ENCODE results near the gene BOK. TPM values are rescaled to one million over a fixed set of nuclear protein-coding genes. Genes with fewer than 3 reads are reported as not detected.

Gene BOK, protein sequence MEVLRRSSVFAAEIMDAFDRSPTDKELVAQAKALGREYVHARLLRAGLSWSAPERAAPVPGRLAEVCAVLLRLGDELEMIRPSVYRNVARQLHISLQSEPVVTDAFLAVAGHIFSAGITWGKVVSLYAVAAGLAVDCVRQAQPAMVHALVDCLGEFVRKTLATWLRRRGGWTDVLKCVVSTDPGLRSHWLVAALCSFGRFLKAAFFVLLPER
- 2.3 and 3.9 TPM in 2 replicates for polyA plus RNA-seq
- 1.2 and 1.3 TPM in 2 replicates for polyA minus RNA-seq

DNA sequence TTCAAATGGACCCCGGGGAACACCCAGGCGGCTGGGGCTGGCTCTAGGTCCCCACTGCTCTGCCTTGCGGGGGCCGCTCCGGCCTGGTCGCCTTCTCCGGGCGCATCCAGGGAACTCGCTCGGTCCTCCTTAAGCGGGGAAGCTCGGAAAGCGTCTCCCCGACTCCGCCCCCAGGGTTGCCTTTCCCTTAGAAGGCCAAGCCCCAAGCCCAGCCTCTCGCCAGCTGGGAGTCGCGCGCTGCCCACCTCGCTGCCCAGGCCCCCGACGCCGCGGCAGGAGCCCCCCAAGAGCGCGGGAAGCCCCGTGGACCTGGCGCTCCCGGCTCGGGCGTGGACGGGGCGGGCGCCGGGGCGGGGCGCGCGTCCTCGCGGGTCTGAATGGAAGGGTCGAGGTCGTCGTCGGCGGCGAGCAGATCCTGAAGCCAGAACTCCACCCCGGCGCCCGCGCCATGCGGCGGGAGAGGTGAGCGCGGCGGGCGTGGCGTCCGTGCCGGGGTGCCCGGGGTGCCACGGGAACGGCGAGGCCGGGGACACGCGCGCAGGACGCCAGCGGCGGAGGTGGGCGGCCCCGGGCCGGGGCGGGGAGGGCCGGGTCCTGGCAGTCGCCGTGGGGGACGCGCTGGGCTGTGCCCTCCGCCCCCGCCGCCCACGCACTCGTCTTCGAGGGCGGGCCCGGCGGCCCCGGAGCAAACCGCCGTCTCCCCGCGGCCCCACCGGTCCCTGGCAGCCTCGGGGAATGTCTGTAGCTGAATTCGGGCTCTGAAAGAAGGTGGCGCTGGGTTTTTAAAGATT, at the start of gene BOK:
TSS of gene BOK (plus strand) at position 214 of the 791 bp plus-strand sequence. CDS start 739 bp downstream, outside the sequence.
- TF ChIP-seq EZH2 (IDR thresholded peaks at IDR 0.05; ENCODE audit: borderline replicate concordance, insufficient read depth, low read length, poor library complexity, severe bottlenecking) (peak; percentile 60), EP300 (conservative IDR thresholded peaks at IDR 0.05; ENCODE audit: poor library complexity, severe bottlenecking) (no peak), TAF1 (IDR thresholded peaks at IDR 0.05; ENCODE audit: low read depth) (no peak)
- Histone ChIP-seq H3K9me2 (ENCODE audit: insufficient read depth, low read length) (no peaks in the 10 kb centered on the region), H3K27ac (ENCODE audit: low read length) (no peak within 1 kb of the TSS), H3K9me3 (ENCODE audit: low read length) (peaks cover 15% of the 10 kb centered on the region), H3K79me2 (replicated peaks; ENCODE audit: insufficient read depth, low read length) (no peaks in the 10 kb centered on the region), H3K4me2 (ENCODE audit: low read length) (no peak within 1 kb of the TSS), H3F3A (ENCODE audit: insufficient read depth, low read length, poor library complexity, severe bottlenecking) (no peaks in the 10 kb centered on the region), H3K27me3 (ENCODE audit: insufficient read depth, low read depth, low read length) (peaks cover 36% of the 10 kb centered on the region), H3K4me3 (ENCODE audit: low read length) (peak within 1 kb of the TSS; percentile 55), H3K36me3 (ENCODE audit: insufficient read depth, low read length) (no peaks in the 10 kb centered on the region), H3K9ac (ENCODE audit: low read length) (peak within 1 kb of the TSS; percentile 38), H4K20me1 (ENCODE audit: insufficient read depth) (no peaks in the 10 kb centered on the region), H2AFZ (ENCODE audit: low read depth, low read length) (no peak within 1 kb of the TSS)

DNA sequence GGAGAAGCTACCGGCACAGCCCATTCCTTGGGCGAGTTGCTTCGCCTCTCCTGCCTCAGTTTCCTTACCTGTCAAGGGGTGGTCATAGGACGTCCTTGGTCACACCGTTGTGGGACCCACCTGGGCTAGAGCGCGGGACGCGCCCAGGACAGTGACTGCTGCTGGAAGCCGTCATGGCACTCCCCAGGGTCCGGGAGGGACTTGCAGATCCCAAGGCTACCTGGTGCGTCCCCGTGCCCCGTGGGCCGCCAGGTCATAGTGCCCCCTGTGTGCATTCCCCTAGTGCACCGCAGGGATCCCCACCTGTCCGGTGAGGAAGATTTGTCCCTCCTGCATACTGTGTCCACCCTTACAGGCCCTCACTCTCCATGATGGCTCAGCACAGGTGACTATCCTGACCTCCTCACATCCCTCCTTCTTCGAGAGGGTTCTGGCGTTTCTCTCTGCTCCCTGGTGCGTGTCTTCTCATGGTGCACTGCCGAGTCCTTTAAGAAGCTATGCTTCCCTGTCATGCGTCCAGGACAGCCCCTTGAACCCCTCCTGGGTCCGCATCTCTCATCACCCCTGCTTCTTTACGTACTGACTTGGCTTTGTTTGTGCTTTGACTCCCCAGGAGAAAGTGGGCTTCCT, 49.3 kb upstream of the BOK start:
- Histone ChIP-seq H3K9ac (ENCODE audit: low read length) (peak overlapping the region; percentile 81), H3K4me2 (ENCODE audit: low read length) (peak overlapping the region; percentile 60), H3K27ac (ENCODE audit: low read length) (peak overlapping the region; percentile 82), H2AFZ (ENCODE audit: low read depth, low read length) (peak overlapping the region; percentile 74), H3K79me2 (replicated peaks; ENCODE audit: insufficient read depth, low read length) (peaks cover 27% of the 10 kb centered on the region), H3K9me2 (ENCODE audit: insufficient read depth, low read length) (no peaks in the 10 kb centered on the region), H3K4me3 (ENCODE audit: low read length) (peak overlapping the region; percentile 99), H3K36me3 (ENCODE audit: insufficient read depth, low read length) (no peaks in the 10 kb centered on the region), H4K20me1 (ENCODE audit: insufficient read depth) (peaks cover 7% of the 10 kb centered on the region), H3K9me3 (ENCODE audit: low read length) (no peaks in the 10 kb centered on the region), H3K27me3 (ENCODE audit: insufficient read depth, low read depth, low read length) (no peaks in the 10 kb centered on the region), H3F3A (ENCODE audit: insufficient read depth, low read length, poor library complexity, severe bottlenecking) (no peaks in the 10 kb centered on the region)
- TF ChIP-seq RAD21 (conservative IDR thresholded peaks at IDR 0.05), result no peak
- no peak for TF ChIP-seq EP300 (conservative IDR thresholded peaks at IDR 0.05; ENCODE audit: poor library complexity, severe bottlenecking)
- no peak for TF ChIP-seq POLR2AphosphoS5 (IDR thresholded peaks at IDR 0.05)
- no peak for TF ChIP-seq SMC3 (conservative IDR thresholded peaks at IDR 0.05; ENCODE audit: poor library complexity)
- TF ChIP-seq EZH2 (IDR thresholded peaks at IDR 0.05; ENCODE audit: borderline replicate concordance, insufficient read depth, low read length, poor library complexity, severe bottlenecking), result no peak
- TF ChIP-seq, protein P1, sequence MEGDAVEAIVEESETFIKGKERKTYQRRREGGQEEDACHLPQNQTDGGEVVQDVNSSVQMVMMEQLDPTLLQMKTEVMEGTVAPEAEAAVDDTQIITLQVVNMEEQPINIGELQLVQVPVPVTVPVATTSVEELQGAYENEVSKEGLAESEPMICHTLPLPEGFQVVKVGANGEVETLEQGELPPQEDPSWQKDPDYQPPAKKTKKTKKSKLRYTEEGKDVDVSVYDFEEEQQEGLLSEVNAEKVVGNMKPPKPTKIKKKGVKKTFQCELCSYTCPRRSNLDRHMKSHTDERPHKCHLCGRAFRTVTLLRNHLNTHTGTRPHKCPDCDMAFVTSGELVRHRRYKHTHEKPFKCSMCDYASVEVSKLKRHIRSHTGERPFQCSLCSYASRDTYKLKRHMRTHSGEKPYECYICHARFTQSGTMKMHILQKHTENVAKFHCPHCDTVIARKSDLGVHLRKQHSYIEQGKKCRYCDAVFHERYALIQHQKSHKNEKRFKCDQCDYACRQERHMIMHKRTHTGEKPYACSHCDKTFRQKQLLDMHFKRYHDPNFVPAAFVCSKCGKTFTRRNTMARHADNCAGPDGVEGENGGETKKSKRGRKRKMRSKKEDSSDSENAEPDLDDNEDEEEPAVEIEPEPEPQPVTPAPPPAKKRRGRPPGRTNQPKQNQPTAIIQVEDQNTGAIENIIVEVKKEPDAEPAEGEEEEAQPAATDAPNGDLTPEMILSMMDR (IDR thresholded peaks at IDR 0.05; ENCODE audit: poor library complexity, severe bottlenecking), result no peak
- TF ChIP-seq, protein P2, sequence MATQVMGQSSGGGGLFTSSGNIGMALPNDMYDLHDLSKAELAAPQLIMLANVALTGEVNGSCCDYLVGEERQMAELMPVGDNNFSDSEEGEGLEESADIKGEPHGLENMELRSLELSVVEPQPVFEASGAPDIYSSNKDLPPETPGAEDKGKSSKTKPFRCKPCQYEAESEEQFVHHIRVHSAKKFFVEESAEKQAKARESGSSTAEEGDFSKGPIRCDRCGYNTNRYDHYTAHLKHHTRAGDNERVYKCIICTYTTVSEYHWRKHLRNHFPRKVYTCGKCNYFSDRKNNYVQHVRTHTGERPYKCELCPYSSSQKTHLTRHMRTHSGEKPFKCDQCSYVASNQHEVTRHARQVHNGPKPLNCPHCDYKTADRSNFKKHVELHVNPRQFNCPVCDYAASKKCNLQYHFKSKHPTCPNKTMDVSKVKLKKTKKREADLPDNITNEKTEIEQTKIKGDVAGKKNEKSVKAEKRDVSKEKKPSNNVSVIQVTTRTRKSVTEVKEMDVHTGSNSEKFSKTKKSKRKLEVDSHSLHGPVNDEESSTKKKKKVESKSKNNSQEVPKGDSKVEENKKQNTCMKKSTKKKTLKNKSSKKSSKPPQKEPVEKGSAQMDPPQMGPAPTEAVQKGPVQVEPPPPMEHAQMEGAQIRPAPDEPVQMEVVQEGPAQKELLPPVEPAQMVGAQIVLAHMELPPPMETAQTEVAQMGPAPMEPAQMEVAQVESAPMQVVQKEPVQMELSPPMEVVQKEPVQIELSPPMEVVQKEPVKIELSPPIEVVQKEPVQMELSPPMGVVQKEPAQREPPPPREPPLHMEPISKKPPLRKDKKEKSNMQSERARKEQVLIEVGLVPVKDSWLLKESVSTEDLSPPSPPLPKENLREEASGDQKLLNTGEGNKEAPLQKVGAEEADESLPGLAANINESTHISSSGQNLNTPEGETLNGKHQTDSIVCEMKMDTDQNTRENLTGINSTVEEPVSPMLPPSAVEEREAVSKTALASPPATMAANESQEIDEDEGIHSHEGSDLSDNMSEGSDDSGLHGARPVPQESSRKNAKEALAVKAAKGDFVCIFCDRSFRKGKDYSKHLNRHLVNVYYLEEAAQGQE (IDR thresholded peaks at IDR 0.05; ENCODE audit: borderline replicate concordance), result no peak

Data from neural cell (in vitro differentiated cells).